Measurements from ENCODE around the gene SPIC.

SPIC gene

GRCh38 chr12:101536069-101536674 lies 61.0 kb downstream of the SPIC start:
- no peak for DNase-seq

Measured in inflammatory macrophage treated with lipopolysaccharide for 1 hour (primary cell).